KOPT-K1 (cell line): ENCODE data around the gene FXYD1.
"Not testable (repeated sequence)": the region's sequence is repeated elsewhere in the genome, so short reads cannot be mapped to it uniquely, and the experiment has no call there.

Experiments used
- H3K27ac ChIP-seq: fragments of 200-600 bp; sonication (generic); 2 replicates; pipeline ENCODE4 v1.5.1; 2016; ENCODE audit warnings: antibody characterized with exemption, mild to moderate bottlenecking, low read depth, low read length; ENCODE audit not compliant: poor library complexity, severe bottlenecking
- H3K36me3 ChIP-seq: fragments of 200-600 bp; sonication (generic); 2 replicates; pipeline ENCODE4 v1.5.1; 2017; ENCODE audit warnings: antibody characterized with exemption, mild to moderate bottlenecking, low read length, moderate library complexity; ENCODE audit not compliant: insufficient read depth
- H3K9me3 ChIP-seq: fragments of 200-600 bp; sonication (generic); 2 replicates; pipeline ENCODE4 v1.5.1; 2017; ENCODE audit warnings: antibody characterized with exemption, low read length, mild to moderate bottlenecking; ENCODE audit not compliant: insufficient read depth, poor library complexity, severe bottlenecking

Gene FXYD1

GRCh38 chr19:35138305-35138892 is at the start of gene FXYD1:
FXYD1 (plus strand) TSS chr19:35138824; CDS start chr19:35140080, 1,256 bp downstream.
- H3K27ac ChIP-seq: no peak within 1 kb of the TSS
- no peaks in the 10 kb centered on the region for H3K36me3 ChIP-seq
- no peaks in the 10 kb centered on the region for H3K9me3 ChIP-seq

GRCh38 chr19:35089554-35089953 is 49.1 kb upstream of the FXYD1 start:
- H3K9me3 ChIP-seq: no peaks in the 10 kb centered on the region
- H3K36me3 ChIP-seq: no peaks in the 10 kb centered on the region
- H3K27ac ChIP-seq: no peak overlapping the region

- Histone ChIP-seq H3K36me3 (no peaks in the 10 kb centered on the region), H3K9me3 (no peaks in the 10 kb centered on the region), H3K27ac (no peak overlapping the region)
These were observed 48.5 kb upstream of the FXYD1 start for GRCh38 chr19:35090160-35090505.

- Histone ChIP-seq H3K9me3 (no peaks in the 10 kb centered on the region), H3K27ac (no peak overlapping the region), H3K36me3 (no peaks in the 10 kb centered on the region)
These were observed 48.0 kb upstream of the FXYD1 start for GRCh38 chr19:35090506-35091214.

GRCh38 chr19:35093430-35093829 is 45.2 kb upstream of the FXYD1 start:
- H3K27ac ChIP-seq: no peak overlapping the region
- H3K9me3 ChIP-seq: no peaks in the 10 kb centered on the region
- H3K36me3 ChIP-seq: no peaks in the 10 kb centered on the region

- Histone ChIP-seq H3K27ac (no peak overlapping the region), H3K9me3 (no peaks in the 10 kb centered on the region), H3K36me3 (no peaks in the 10 kb centered on the region)
These were observed 44.5 kb upstream of the FXYD1 start for GRCh38 chr19:35093941-35094647.

GRCh38 chr19:35094656-35095055 is 44.0 kb upstream of the FXYD1 start:
- Histone ChIP-seq H3K9me3 (no peaks in the 10 kb centered on the region), H3K36me3 (no peaks in the 10 kb centered on the region), H3K27ac (no peak overlapping the region)

- H3K27ac ChIP-seq: no peak overlapping the region
- no peaks in the 10 kb centered on the region for H3K36me3 ChIP-seq
- H3K9me3 ChIP-seq: no peaks in the 10 kb centered on the region
These were observed 42.8 kb upstream of the FXYD1 start for GRCh38 chr19:35095667-35096368.

- Histone ChIP-seq H3K9me3 (no peaks in the 10 kb centered on the region), H3K27ac (no peak overlapping the region), H3K36me3 (no peaks in the 10 kb centered on the region)
These were observed 40.1 kb upstream of the FXYD1 start for GRCh38 chr19:35098413-35099049.

- H3K27ac ChIP-seq: no peak overlapping the region
- H3K36me3 ChIP-seq: no peaks in the 10 kb centered on the region
- no peaks in the 10 kb centered on the region for H3K9me3 ChIP-seq
These were observed 39.3 kb upstream of the FXYD1 start for GRCh38 chr19:35099155-35099896.

- Histone ChIP-seq H3K27ac (no peak overlapping the region), H3K36me3 (no peaks in the 10 kb centered on the region), H3K9me3 (no peaks in the 10 kb centered on the region)
These were observed 38.7 kb upstream of the FXYD1 start for GRCh38 chr19:35099897-35100275.

- no peak overlapping the region for H3K27ac ChIP-seq
These were observed 37.8 kb upstream of the FXYD1 start for GRCh38 chr19:35100588-35101533.

GRCh38 chr19:35101949-35102348 is 36.7 kb upstream of the FXYD1 start:
- not testable (repeated sequence) for H3K36me3 ChIP-seq, H3K9me3 ChIP-seq, H3K27ac ChIP-seq

More at GRCh38 chr19:35100588-35101533, 37.8 kb upstream of the FXYD1 start:
- H3K36me3 ChIP-seq: no peaks in the 10 kb centered on the region
- H3K9me3 ChIP-seq: no peaks in the 10 kb centered on the region
